GM21825 (cell line): ENCODE data around the gene TMEM234.

Source experiments
- ATAC-seq: cut with Tn5 transposase; IDR thresholded peaks from one replicate; pipeline ENCODE4 v1.9.1; 2021; ENCODE audit warnings: mild to moderate bottlenecking, moderate library complexity; ENCODE audit not compliant: unreplicated experiment

The TMEM234 gene

GRCh38 chr1:32180186-32181060 lies 41.7 kb downstream of the TMEM234 start:
- no peak for ATAC-seq

- peak; percentile 81 for ATAC-seq
These were observed 42.5 kb downstream of the TMEM234 start, which contains the start of gene TXLNA for GRCh38 chr1:32179443-32180185. Gene TXLNA (plus strand): TSS chr1:32179675. CDS start chr1:32180346, 671 bp downstream.

GRCh38 chr1:32179193-32179442 lies 43.0 kb downstream of the TMEM234 start:
- peak; percentile 7 for ATAC-seq

GRCh38 chr1:32178380-32179192 lies 43.6 kb downstream of the TMEM234 start:
- no peak for ATAC-seq

DNA sequence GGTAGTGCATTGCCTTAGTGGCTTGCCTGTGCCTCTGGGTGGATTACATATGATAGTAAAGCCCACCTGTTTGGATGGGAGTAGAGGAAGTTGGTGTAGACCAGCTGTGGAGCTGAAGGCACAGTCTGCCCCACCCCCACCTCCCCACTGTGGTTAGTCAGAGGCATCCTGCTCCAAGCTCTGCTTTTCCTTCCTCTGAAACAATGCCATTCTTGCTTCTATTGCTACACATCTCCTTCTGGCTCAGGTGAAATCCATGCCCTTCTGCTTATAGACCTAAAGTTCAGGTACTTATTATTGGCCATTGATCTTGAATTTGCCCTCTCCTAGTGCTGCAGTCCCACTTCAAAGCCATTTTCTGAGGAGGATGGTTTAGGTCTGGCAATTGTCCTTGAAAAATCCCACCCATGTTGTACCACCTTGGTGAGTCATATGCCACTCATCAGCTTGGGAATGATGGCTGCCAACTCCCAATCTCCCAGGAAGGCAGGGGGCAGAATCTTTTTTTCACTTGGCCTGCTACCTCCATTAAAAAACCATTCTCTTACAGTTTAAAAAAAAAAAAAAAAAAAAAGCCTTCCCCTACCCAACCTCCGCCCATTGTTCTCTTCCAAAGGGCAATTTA lies 49.4 kb downstream of the TMEM234 start:
- ATAC-seq = no peak

DNA sequence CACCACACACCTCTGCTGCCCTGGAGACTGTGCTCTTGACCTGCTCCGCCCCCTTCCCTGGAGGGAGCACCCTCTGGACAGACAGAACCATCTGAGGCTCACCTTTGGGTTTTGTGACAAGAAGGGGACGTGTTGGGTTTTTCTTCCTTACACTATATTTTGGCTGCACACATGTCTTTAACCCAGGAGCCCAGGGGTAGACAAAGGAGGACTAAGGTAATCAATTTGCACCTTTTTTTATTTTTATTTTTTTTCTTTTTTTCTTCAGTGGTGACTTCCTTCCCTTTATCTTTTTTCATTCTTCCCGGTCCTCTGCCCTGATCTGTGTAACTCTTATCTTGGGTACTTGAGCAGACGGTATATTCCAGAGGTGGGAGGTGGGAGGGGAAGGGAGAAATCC lies 51.2 kb downstream of the TMEM234 start:
- ATAC-seq = no peak
